Endothelial cell of umbilical vein (primary cell): Measurements from ENCODE around the gene PTCH1.

Experiments used
- EZH2 ChIP-seq: IDR thresholded peaks from 2 replicates; pipeline ENCODE4 v1.6.1; 2012; ENCODE audit warnings: borderline replicate concordance, low read depth, mild to moderate bottlenecking, moderate library complexity, low read length, inconsistent platforms; ENCODE audit not compliant: severe bottlenecking
- JUN ChIP-seq: IDR thresholded peaks from 2 replicates; pipeline ENCODE4 v1.6.1; 2011; ENCODE audit warnings: borderline replicate concordance, low read depth; ENCODE audit not compliant: insufficient read length, insufficient read depth
- MAX ChIP-seq: IDR thresholded peaks from 2 replicates; pipeline ENCODE4 v1.6.1; 2011; ENCODE audit not compliant: insufficient read depth, insufficient read length
- MYC ChIP-seq: IDR thresholded peaks from one replicate; pipeline ENCODE4 v1.6.1; 2011; ENCODE audit warnings: mild to moderate bottlenecking, low read depth, low read length
- POLR2A ChIP-seq: IDR thresholded peaks from 2 replicates; pipeline ENCODE4 v1.6.1; 2012; ENCODE audit warnings: low read depth, mild to moderate bottlenecking, control low read depth, low read length
- POLR2AphosphoS5 ChIP-seq: IDR thresholded peaks from 2 replicates; pipeline ENCODE4 v1.6.1; 2012; ENCODE audit warnings: low read depth, mild to moderate bottlenecking, control low read depth, low read length, moderate library complexity; ENCODE audit not compliant: insufficient read depth
- TF ChIP-seq, protein P1 (sequence below), 2 donors: IDR thresholded peaks; 1 replicate in 1 of 2; 2 replicates in 1 of 2; pipeline ENCODE4 v1.5.1; 2011; ENCODE audit warnings: low read length in 2 of 2, mild to moderate bottlenecking in 2 of 2, moderate library complexity in 2 of 2, control low read depth in 1 of 2, inconsistent platforms in 1 of 2, low read depth in 1 of 2; ENCODE audit not compliant: insufficient read depth in 1 of 2; ENCODE audit errors: extremely low read depth in 1 of 2

DNA sequence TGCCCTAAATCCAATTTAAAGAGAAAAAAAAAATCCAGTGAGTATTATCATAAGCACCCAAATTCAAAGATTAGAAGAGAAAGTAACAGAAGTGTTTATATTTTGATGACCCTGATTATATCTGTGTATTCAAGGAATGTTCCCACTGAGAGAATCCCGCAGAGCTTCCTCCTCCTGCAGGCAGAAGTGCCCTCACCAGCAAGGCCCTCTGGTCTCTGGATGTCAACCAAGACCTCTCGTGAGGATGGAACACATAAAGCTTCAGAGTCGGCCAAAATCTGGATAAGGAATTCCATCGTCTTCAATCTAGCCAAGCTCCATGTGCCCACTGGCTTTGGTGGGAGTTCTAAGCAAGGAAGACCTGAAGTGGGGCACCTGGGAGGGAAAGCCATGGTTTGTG is 18.1 kb downstream of the PTCH1 start:
- TF ChIP-seq POLR2A (no peak), POLR2AphosphoS5 (no peak), EZH2 (no peak), MAX (no peak), JUN (no peak), MYC (no peak)
- TF ChIP-seq, protein P1, sequence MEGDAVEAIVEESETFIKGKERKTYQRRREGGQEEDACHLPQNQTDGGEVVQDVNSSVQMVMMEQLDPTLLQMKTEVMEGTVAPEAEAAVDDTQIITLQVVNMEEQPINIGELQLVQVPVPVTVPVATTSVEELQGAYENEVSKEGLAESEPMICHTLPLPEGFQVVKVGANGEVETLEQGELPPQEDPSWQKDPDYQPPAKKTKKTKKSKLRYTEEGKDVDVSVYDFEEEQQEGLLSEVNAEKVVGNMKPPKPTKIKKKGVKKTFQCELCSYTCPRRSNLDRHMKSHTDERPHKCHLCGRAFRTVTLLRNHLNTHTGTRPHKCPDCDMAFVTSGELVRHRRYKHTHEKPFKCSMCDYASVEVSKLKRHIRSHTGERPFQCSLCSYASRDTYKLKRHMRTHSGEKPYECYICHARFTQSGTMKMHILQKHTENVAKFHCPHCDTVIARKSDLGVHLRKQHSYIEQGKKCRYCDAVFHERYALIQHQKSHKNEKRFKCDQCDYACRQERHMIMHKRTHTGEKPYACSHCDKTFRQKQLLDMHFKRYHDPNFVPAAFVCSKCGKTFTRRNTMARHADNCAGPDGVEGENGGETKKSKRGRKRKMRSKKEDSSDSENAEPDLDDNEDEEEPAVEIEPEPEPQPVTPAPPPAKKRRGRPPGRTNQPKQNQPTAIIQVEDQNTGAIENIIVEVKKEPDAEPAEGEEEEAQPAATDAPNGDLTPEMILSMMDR (IDR thresholded peaks at IDR 0.05; ENCODE audit: extremely low read depth in 1 of 2, insufficient read depth in 1 of 2, low read depth in 1 of 2, low read length in 2 of 2), result no peak
